Endothelial cell of umbilical vein (primary cell): ENCODE results near the gene POLR1D. TPM values are rescaled to one million over a fixed set of nuclear protein-coding genes. Genes with fewer than 3 reads are reported as not detected.

Experiments
- BruUV-seq: library from RNA; stranded (reverse); fragments of 400-500 nt; replicated peaks from 2 replicates; lab custom pipeline; 2021; lab: Mats Ljungman, UMichigan
- CTCF ChIA-PET: fragments of 300-600, 350-600 bp; sonication (Branson Sonifier 250); formaldehyde crosslinking; loops from one replicate; lab custom pipeline; 2021; ENCODE audit warnings: antibody characterized with exemption, inconsistent platforms; lab: Charles Lee
- POLR2A ChIA-PET: fragments of 300-600, 350-600 bp; sonication (Branson Sonifier 250); formaldehyde crosslinking; loops from one replicate; lab custom pipeline; 2021; ENCODE audit warnings: antibody characterized with exemption, inconsistent platforms; lab: Charles Lee
- DNase-seq: peaks from one replicate; pipeline ENCODE4 v3.0.0-alpha.2; 2011; ENCODE audit warnings: low read depth, low spot score
- FAIRE-seq: peaks from 2 replicates; lab custom pipeline; 2011; peaks lifted over from hg19 to GRCh38; lab: Jason Lieb, UNC
- H2AFZ ChIP-seq: 2 replicates; pipeline ENCODE4 v1.6.0; 2012; ENCODE audit warnings: low read depth, low read length, control low read depth, inconsistent platforms
- H3K27ac ChIP-seq: 2 replicates; pipeline ENCODE4 v1.5.1; 2011; ENCODE audit warnings: low read depth, mild to moderate bottlenecking, control low read depth, low read length, moderate library complexity; ENCODE audit not compliant: insufficient read depth
- H3K27me3 ChIP-seq, 2 experiments: 2 replicates each; pipeline versions ENCODE4 v1.6.0 to v1.6.1; 2011; ENCODE audit warnings: low read length in 2 of 2, mixed read lengths in 1 of 2; ENCODE audit not compliant: control insufficient read depth in 2 of 2, insufficient read depth in 2 of 2
- H3K36me3 ChIP-seq, 2 experiments: 2 replicates in 1 of 2; 3 replicates in 1 of 2; pipeline ENCODE4 v1.5.1; 2011; ENCODE audit warnings: low read length in 2 of 2, mild to moderate bottlenecking in 1 of 2, moderate library complexity in 1 of 2; ENCODE audit not compliant: control insufficient read depth in 2 of 2, insufficient read depth in 2 of 2; ENCODE audit errors: extremely low read depth in 1 of 2
- H3K4me1 ChIP-seq: 3 replicates; pipeline ENCODE4 v1.5.1; 2011; ENCODE audit warnings: mild to moderate bottlenecking, low read length; ENCODE audit not compliant: control insufficient read depth, insufficient read depth; ENCODE audit errors: extremely low read depth
- H3K4me2 ChIP-seq: 2 replicates; pipeline ENCODE4 v1.6.1; 2011; ENCODE audit warnings: low read length, control low read depth, mixed read lengths; ENCODE audit not compliant: insufficient read depth
- H3K4me3 ChIP-seq, 3 experiments: fragments of 200-600 bp in 1 of 3; sonication (generic), shearing (Covaris generic) in 1 of 3; replicated peaks in 1 of 3; 2 replicates each; pipeline ENCODE4 v1.5.1; 2011 to 2016; ENCODE audit warnings: control low read depth in 3 of 3, low read length in 3 of 3, mild to moderate bottlenecking in 2 of 3, inconsistent platforms in 1 of 3, low read depth in 1 of 3, moderate library complexity in 1 of 3; ENCODE audit not compliant: insufficient read depth in 1 of 3
- H3K79me2 ChIP-seq: 2 replicates; pipeline ENCODE4 v1.6.0; 2012; ENCODE audit warnings: low read length, inconsistent platforms; ENCODE audit not compliant: control insufficient read depth, insufficient read depth
- H3K9ac ChIP-seq: replicated peaks from 2 replicates; pipeline ENCODE3; 2011; ENCODE audit warnings: low read length, control low read depth; ENCODE audit not compliant: insufficient read depth; ENCODE audit errors: extremely low read depth
- H3K9me1 ChIP-seq: replicated peaks from 3 replicates; pipeline ENCODE4 v1.6.0; 2011; ENCODE audit warnings: mild to moderate bottlenecking, low read length; ENCODE audit not compliant: control insufficient read depth, insufficient read depth; ENCODE audit errors: extremely low read depth
- H3K9me3 ChIP-seq: replicated peaks from 2 replicates; pipeline ENCODE4 v1.5.1; 2012; ENCODE audit warnings: low read length, inconsistent platforms; ENCODE audit not compliant: control insufficient read depth, insufficient read depth
- H4K20me1 ChIP-seq: replicated peaks from 2 replicates; pipeline ENCODE3; 2011; ENCODE audit warnings: mild to moderate bottlenecking, low read length; ENCODE audit not compliant: control insufficient read depth, insufficient read depth; ENCODE audit errors: extremely low read depth
- CTCF ChIP-seq, 2 donors: IDR thresholded peaks; 1 replicate in 1 of 2; 2 replicates in 1 of 2; pipeline ENCODE4 v1.5.1; 2011; ENCODE audit warnings: low read length in 2 of 2, mild to moderate bottlenecking in 2 of 2, moderate library complexity in 2 of 2, control low read depth in 1 of 2, inconsistent platforms in 1 of 2, low read depth in 1 of 2; ENCODE audit not compliant: insufficient read depth in 1 of 2; ENCODE audit errors: extremely low read depth in 1 of 2
- EZH2 ChIP-seq: IDR thresholded peaks from 2 replicates; pipeline ENCODE4 v1.6.1; 2012; ENCODE audit warnings: borderline replicate concordance, low read depth, mild to moderate bottlenecking, moderate library complexity, low read length, inconsistent platforms; ENCODE audit not compliant: severe bottlenecking
- FOS ChIP-seq: IDR thresholded peaks from 2 replicates; pipeline ENCODE4 v1.6.1; 2011; ENCODE audit warnings: mild to moderate bottlenecking, low read length, moderate library complexity, borderline replicate concordance; ENCODE audit not compliant: insufficient read depth
- GATA2 ChIP-seq: IDR thresholded peaks from 2 replicates; pipeline ENCODE4 v1.7.0; 2011; ENCODE audit warnings: low read depth, mild to moderate bottlenecking, moderate library complexity, mixed read lengths, low read length; ENCODE audit not compliant: insufficient read length, insufficient read depth
- JUN ChIP-seq: IDR thresholded peaks from 2 replicates; pipeline ENCODE4 v1.6.1; 2011; ENCODE audit warnings: borderline replicate concordance, low read depth; ENCODE audit not compliant: insufficient read length, insufficient read depth
- MAX ChIP-seq: IDR thresholded peaks from 2 replicates; pipeline ENCODE4 v1.6.1; 2011; ENCODE audit not compliant: insufficient read depth, insufficient read length
- MYC ChIP-seq: IDR thresholded peaks from one replicate; pipeline ENCODE4 v1.6.1; 2011; ENCODE audit warnings: mild to moderate bottlenecking, low read depth, low read length
- POLR2A ChIP-seq: IDR thresholded peaks from 2 replicates; pipeline ENCODE4 v1.6.1; 2012; ENCODE audit warnings: low read depth, mild to moderate bottlenecking, control low read depth, low read length
- POLR2AphosphoS5 ChIP-seq: IDR thresholded peaks from 2 replicates; pipeline ENCODE4 v1.6.1; 2012; ENCODE audit warnings: low read depth, mild to moderate bottlenecking, control low read depth, low read length, moderate library complexity; ENCODE audit not compliant: insufficient read depth
- dilution Hi-C: fragments of 300-500 bp; cut with MboI; formaldehyde crosslinking; loops from one replicate; pipeline ENCODE4 v1.15.0; 2019; ENCODE audit warnings: low sequenced_read_pairs; ENCODE audit not compliant: extremely low pct_ligation_motif_present
- intact Hi-C: fragments of 100-400 bp; cut with micrococcal nuclease; formaldehyde crosslinking; loops from one replicate; pipeline ENCODE4 v1.10.0; 2022
- polyA plus RNA-seq, 4 experiments: library from polyadenylated mRNA; depleted of rRNA in 3 of 4; stranded (reverse) in 3 of 4; unstranded in 1 of 4; fragments of >200 nt; gene quantifications; 2 replicates each; pipeline versions ENCODE4 v1.2.1 to v1.2.3, GENCODE V29; 2011 to 2012; ENCODE audit warnings: missing spikeins in 1 of 4
- total RNA-seq: library from RNA; stranded (reverse); gene quantifications from 2 replicates; pipeline ENCODE4 v1.2.3, GENCODE V29; 2021

POLR1D gene
- total and polyA plus RNA-seq, 2 donors (not counting 3 experiments of a cell fraction or from before 2014, with no cell fraction given) = 90.7 to 111 TPM

GRCh38 chr13:27605610-27606200, 16.0 kb upstream of the POLR1D start:
- DNase-seq (no peak), FAIRE-seq (no peak)
- BruUV-seq = no TSS peak
- TF ChIP-seq MAX (no peak), GATA2 (no peak), EZH2 (no peak), CTCF (IDR thresholded peaks at IDR 0.05; ENCODE audit: extremely low read depth in 1 of 2, insufficient read depth in 1 of 2, low read depth in 1 of 2, low read length in 2 of 2) (no peak), POLR2A (no peak), POLR2AphosphoS5 (no peak), MYC (no peak), FOS (no peak), JUN (no peak)
- Histone ChIP-seq H3K36me3 (no peaks in the 10 kb centered on the region), H3K27ac (no peak overlapping the region), H3K9me3 (no peaks in the 10 kb centered on the region), H4K20me1 (no peaks in the 10 kb centered on the region), H3K9ac (no peak overlapping the region), H3K4me3 (no peak overlapping the region), H3K27me3 (no peaks in the 10 kb centered on the region), H3K4me2 (no peak overlapping the region), H3K9me1 (no peaks in the 10 kb centered on the region), H3K79me2 (peaks cover 54% of the 10 kb centered on the region), H2AFZ (no peak overlapping the region), H3K4me1 (peaks cover 17% of the 10 kb centered on the region)
- intact Hi-C loops = no loop called here
- ChIA-PET POLR2A (no interaction called here), CTCF (interaction anchor here (0.9 to 3.9 kb wide), 4 partner anchors 8 to 73 kb away, joined by 3 to 27 read pairs (median 3); partner anchors contain the start of gene LNX2)
- dilution Hi-C loops = no loop called here
